ENCODE measurements around the gene ITFG1.

Gene ITFG1

DNA sequence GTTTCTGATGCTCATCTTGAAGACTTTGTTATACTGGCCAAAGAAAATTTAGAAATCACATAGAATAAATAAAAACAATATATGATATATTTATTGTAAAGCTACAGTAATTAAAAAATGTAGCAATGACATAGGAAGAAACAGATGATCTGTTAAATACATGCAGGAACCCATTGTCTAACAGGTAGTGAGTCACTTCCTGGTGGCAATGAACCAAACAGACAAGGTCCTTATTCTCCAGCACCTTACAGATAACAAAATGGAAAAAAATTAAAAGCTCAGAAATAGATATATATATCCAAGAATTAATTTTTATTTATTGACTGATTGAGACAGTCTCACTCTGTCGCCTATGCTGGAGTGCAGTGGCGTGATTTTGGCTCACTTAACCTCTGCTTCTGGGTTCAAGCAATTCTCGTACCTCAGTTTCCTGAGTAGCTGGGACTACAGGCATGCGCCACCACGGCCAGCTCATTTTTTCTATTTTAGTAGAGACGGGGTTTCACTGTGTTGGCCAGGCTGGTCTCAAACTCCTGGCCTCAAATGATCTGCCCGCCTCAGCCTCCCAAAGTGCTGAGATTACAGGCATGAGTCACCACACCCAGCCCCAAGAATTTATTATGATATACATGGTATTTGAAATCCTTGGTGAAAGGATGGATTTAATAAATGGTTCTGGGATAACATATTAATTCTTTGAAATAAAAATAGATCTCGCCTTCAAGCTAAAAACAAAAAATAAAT is 324.6 kb downstream of the ITFG1 start:
- H3K4me1 ChIP-seq (ENCODE audit: control insufficient read depth, insufficient read depth, low read length, poor library complexity, severe bottlenecking), result no peaks in the 10 kb centered on the region
- no peaks in the 10 kb centered on the region for H3K36me3 ChIP-seq (ENCODE audit: control insufficient read depth, insufficient read depth, low read length)
- no peaks in the 10 kb centered on the region for H3K9me3 ChIP-seq (ENCODE audit: control insufficient read depth, low read length)
- 91 to 95% methylated on average over 6 of the region's 8 CpGs for WGBS, 2 experiments (ENCODE audit: insufficient coverage in 2 of 2)
- H3K27ac ChIP-seq (ENCODE audit: low read depth, low read length, severe bottlenecking), result no peak overlapping the region
- no peak overlapping the region for H3K4me3 ChIP-seq (ENCODE audit: extremely low read depth, insufficient read depth, low read length, poor library complexity, severe bottlenecking)

GRCh38 chr16:47134550-47134949 is 326.3 kb downstream of the ITFG1 start:
- Histone ChIP-seq H3K4me1 (ENCODE audit: control insufficient read depth, insufficient read depth, low read length, poor library complexity, severe bottlenecking) (no peaks in the 10 kb centered on the region), H3K4me3 (ENCODE audit: extremely low read depth, insufficient read depth, low read length, poor library complexity, severe bottlenecking) (no peak overlapping the region), H3K27ac (ENCODE audit: low read depth, low read length, severe bottlenecking) (no peak overlapping the region), H3K9me3 (ENCODE audit: control insufficient read depth, low read length) (no peaks in the 10 kb centered on the region), H3K36me3 (ENCODE audit: control insufficient read depth, insufficient read depth, low read length) (no peaks in the 10 kb centered on the region)
- 60 to 100% methylated on average over 2 to 3 of the region's 4 CpGs for WGBS, 2 experiments (ENCODE audit: insufficient coverage in 2 of 2)

- Histone ChIP-seq H3K4me1 (ENCODE audit: control insufficient read depth, insufficient read depth, low read length, poor library complexity, severe bottlenecking) (no peaks in the 10 kb centered on the region), H3K27ac (ENCODE audit: low read depth, low read length, severe bottlenecking) (no peak overlapping the region), H3K36me3 (ENCODE audit: control insufficient read depth, insufficient read depth, low read length) (peaks cover 6% of the 10 kb centered on the region), H3K4me3 (ENCODE audit: extremely low read depth, insufficient read depth, low read length, poor library complexity, severe bottlenecking) (no peak overlapping the region), H3K9me3 (ENCODE audit: control insufficient read depth, low read length) (no peaks in the 10 kb centered on the region)
Measured at GRCh38 chr16:47132308-47132707, 328.6 kb downstream of the ITFG1 start.

GRCh38 chr16:47129755-47130435 is 331.0 kb downstream of the ITFG1 start:
- Histone ChIP-seq H3K4me3 (ENCODE audit: extremely low read depth, insufficient read depth, low read length, poor library complexity, severe bottlenecking) (no peak overlapping the region), H3K27ac (ENCODE audit: low read depth, low read length, severe bottlenecking) (peak overlapping the region; percentile 18), H3K36me3 (ENCODE audit: control insufficient read depth, insufficient read depth, low read length) (peaks cover 15% of the 10 kb centered on the region), H3K4me1 (ENCODE audit: control insufficient read depth, insufficient read depth, low read length, poor library complexity, severe bottlenecking) (no peaks in the 10 kb centered on the region), H3K9me3 (ENCODE audit: control insufficient read depth, low read length) (no peaks in the 10 kb centered on the region)
- 56 to 68% methylated on average over 4 of the region's 7 CpGs for WGBS, 2 experiments (ENCODE audit: insufficient coverage in 2 of 2)

DNA sequence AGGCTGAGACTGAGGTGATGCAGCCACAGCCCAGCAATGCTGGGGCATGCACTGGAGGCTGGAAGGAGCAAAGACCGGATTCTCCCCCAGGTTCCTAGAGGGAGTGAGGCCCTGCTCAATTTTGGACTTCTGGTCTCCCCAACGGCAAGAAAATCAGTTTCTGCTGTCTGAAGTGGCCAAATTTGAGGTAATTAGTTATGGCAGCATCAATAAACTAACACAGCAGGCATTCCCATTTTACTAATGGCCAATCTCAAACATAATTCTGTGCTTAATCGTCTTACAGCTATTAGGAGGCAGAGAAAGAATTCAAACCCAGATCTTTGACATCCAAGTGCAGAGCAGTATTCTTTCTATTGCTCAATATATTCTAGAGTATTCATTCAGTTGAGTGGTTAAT is 333.3 kb downstream of the ITFG1 start:
- H3K4me3 ChIP-seq (ENCODE audit: extremely low read depth, insufficient read depth, low read length, poor library complexity, severe bottlenecking), result no peak overlapping the region
- peaks cover 15% of the 10 kb centered on the region for H3K36me3 ChIP-seq (ENCODE audit: control insufficient read depth, insufficient read depth, low read length)
- no peaks in the 10 kb centered on the region for H3K9me3 ChIP-seq (ENCODE audit: control insufficient read depth, low read length)
- WGBS, 2 experiments (ENCODE audit: insufficient coverage in 2 of 2), result 95% methylated on average over 2 of the region's 3 CpGs; no CpG with 5 or more reads in 1 of the 2 experiments
- H3K4me1 ChIP-seq (ENCODE audit: control insufficient read depth, insufficient read depth, low read length, poor library complexity, severe bottlenecking), result no peaks in the 10 kb centered on the region
- H3K27ac ChIP-seq (ENCODE audit: low read depth, low read length, severe bottlenecking), result no peak overlapping the region

GRCh38 chr16:47125757-47126156 is 335.1 kb downstream of the ITFG1 start:
- Histone ChIP-seq H3K4me1 (ENCODE audit: control insufficient read depth, insufficient read depth, low read length, poor library complexity, severe bottlenecking) (no peaks in the 10 kb centered on the region), H3K36me3 (ENCODE audit: control insufficient read depth, insufficient read depth, low read length) (peaks cover 26% of the 10 kb centered on the region), H3K4me3 (ENCODE audit: extremely low read depth, insufficient read depth, low read length, poor library complexity, severe bottlenecking) (no peak overlapping the region), H3K9me3 (ENCODE audit: control insufficient read depth, low read length) (no peaks in the 10 kb centered on the region), H3K27ac (ENCODE audit: low read depth, low read length, severe bottlenecking) (no peak overlapping the region)
- WGBS, 2 experiments (ENCODE audit: insufficient coverage in 2 of 2), result 93 to 98% methylated on average over 3 of the region's 4 CpGs

DNA sequence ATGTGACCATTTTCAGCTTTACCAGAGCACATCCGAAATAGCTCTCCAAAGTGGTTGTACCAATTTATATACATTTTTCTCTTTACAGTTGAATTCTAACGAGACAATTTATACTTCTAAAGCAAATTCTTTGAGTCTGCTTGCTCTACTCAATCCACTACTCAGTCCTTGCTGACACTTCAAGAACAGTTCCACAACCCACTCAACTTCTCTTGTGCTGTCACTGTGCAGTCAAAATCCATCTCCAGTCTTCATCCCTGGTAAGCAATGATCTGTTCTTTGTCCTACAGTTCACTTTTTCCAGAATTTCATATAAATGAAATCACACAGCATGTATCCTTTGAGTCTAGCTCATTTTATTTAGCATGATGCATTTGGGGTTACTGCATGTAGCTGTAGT is 347.7 kb downstream of the ITFG1 start:
- Histone ChIP-seq H3K4me3 (ENCODE audit: extremely low read depth, insufficient read depth, low read length, poor library complexity, severe bottlenecking) (no peak overlapping the region), H3K36me3 (ENCODE audit: control insufficient read depth, insufficient read depth, low read length) (peaks cover 16% of the 10 kb centered on the region), H3K27ac (ENCODE audit: low read depth, low read length, severe bottlenecking) (no peak overlapping the region), H3K4me1 (ENCODE audit: control insufficient read depth, insufficient read depth, low read length, poor library complexity, severe bottlenecking) (no peaks in the 10 kb centered on the region), H3K9me3 (ENCODE audit: control insufficient read depth, low read length) (no peaks in the 10 kb centered on the region)
- WGBS, 2 experiments (ENCODE audit: insufficient coverage in 2 of 2), result 71 to 94% methylated on average over 1 to 2 of the region's 2 CpGs

DNA sequence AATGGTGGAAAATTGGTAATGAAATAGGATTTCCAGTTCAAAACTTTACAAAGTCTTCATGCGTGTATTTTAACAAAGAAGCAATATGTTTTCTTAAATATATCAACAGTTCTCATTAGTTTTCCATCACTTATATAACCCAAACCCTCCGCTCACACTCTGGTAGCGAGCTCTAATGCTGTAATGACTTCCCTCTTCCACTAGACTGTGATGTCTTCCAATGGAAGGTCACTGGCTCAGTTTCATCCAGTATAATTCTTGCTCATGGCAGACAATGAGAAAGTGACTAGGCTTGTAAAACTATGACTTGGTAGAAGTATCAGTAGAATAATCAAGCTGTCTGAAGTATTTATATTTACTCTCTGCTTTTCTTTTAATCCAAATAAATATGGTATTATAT is 349.9 kb downstream of the ITFG1 start:
- Histone ChIP-seq H3K4me3 (ENCODE audit: extremely low read depth, insufficient read depth, low read length, poor library complexity, severe bottlenecking) (no peak overlapping the region), H3K27ac (ENCODE audit: low read depth, low read length, severe bottlenecking) (no peak overlapping the region), H3K9me3 (ENCODE audit: control insufficient read depth, low read length) (no peaks in the 10 kb centered on the region), H3K4me1 (ENCODE audit: control insufficient read depth, insufficient read depth, low read length, poor library complexity, severe bottlenecking) (no peaks in the 10 kb centered on the region), H3K36me3 (ENCODE audit: control insufficient read depth, insufficient read depth, low read length) (peaks cover 18% of the 10 kb centered on the region)
- 93 to 100% methylated on average over 2 to 3 of the region's 3 CpGs for WGBS, 2 experiments (ENCODE audit: insufficient coverage in 2 of 2)

DNA sequence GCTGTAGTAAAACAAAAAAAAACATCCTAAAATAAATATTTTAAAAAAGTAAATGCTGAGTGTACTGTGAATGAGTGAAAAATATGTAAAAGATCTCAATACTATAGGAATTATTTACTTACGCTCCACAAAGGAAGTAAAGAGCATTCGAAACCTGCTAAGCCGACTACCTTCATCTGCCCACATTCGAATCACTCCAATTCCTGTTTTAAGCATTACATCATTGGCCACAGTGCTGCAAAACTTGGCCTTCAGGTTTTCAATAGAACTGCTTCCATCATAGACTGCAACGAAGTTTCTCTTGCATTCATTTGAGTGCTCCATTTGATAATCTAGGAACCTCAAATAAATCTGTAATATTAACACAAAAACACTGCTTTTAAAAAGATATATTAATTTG is 351.5 kb downstream of the ITFG1 start:
- Histone ChIP-seq H3K4me3 (ENCODE audit: extremely low read depth, insufficient read depth, low read length, poor library complexity, severe bottlenecking) (no peak overlapping the region), H3K36me3 (ENCODE audit: control insufficient read depth, insufficient read depth, low read length) (peaks cover 21% of the 10 kb centered on the region), H3K9me3 (ENCODE audit: control insufficient read depth, low read length) (no peaks in the 10 kb centered on the region), H3K27ac (ENCODE audit: low read depth, low read length, severe bottlenecking) (no peak overlapping the region), H3K4me1 (ENCODE audit: control insufficient read depth, insufficient read depth, low read length, poor library complexity, severe bottlenecking) (no peaks in the 10 kb centered on the region)
- 91 to 98% methylated on average over 4 of the region's 5 CpGs for WGBS, 2 experiments (ENCODE audit: insufficient coverage in 2 of 2)
